ENCODE results near the gene GPR21.

DNA sequence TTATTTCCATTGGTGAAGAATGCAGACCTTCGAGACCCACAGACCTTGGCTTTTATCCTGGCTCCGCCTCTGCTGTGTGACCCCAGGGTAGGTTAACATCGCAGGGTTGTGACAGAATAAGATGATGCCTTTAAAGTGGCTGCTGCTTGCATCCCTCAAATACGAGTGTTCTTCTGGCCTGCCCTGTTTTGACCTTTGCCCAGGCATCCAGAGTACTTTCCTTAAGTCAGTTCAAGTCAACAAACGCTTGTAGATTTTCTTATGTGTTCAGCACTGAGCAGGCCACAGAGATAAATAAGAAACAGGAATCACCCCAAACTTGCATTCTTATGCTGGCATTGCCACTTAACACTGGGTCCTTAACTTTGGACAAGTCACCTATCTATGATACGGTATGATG lies 50.2 kb downstream of the GPR21 start:
- TF ChIP-seq EZH2 (IDR thresholded peaks at IDR 0.05; ENCODE audit: insufficient read depth, poor library complexity, severe bottlenecking) (no peak), EZH2phosphoT487 (IDR thresholded peaks at IDR 0.05; ENCODE audit: insufficient read depth, low read depth) (no peak)
